HepG2 (cell line): Measurements from ENCODE around the gene NFIC.

ENCODE experiments used
- KAT8 ChIP-seq: IDR thresholded peaks from 2 replicates; pipeline ENCODE4 v1.6.1; 2016; ENCODE audit warnings: missing genetic modification reagents, missing compliant biosample characterization
- MAF1 ChIP-seq: sonication (generic); formaldehyde crosslinking; IDR thresholded peaks from 2 replicates; pipeline ENCODE4 v1.5.0; 2020; ENCODE audit warnings: missing genetic modification reagents, borderline replicate concordance
- POGZ ChIP-seq: sonication (generic); formaldehyde crosslinking; IDR thresholded peaks from 2 replicates; pipeline ENCODE4 v1.4.0; 2020; ENCODE audit warnings: mild to moderate bottlenecking, missing genetic modification reagents
- TP53 ChIP-seq: sonication (generic); formaldehyde crosslinking; conservative IDR thresholded peaks from 2 replicates; pipeline ENCODE4 v1.4.0; 2020; ENCODE audit warnings: missing genetic modification reagents

- TF ChIP-seq MAF1 (CRISPR knock-in tag) = no peak
- TF ChIP-seq KAT8 (CRISPR knock-in tag) = no peak
- TF ChIP-seq TP53 (CRISPR knock-in tag) = no peak
- TF ChIP-seq POGZ (CRISPR knock-in tag) = no peak
Measured at GRCh38 chr19:3398900-3399278, 32.5 kb downstream of the NFIC start.
